WTC11 (cell line): ENCODE results near the gene CACNA1F.

Experiments
- ARID4B ChIP-seq: sonication (generic); formaldehyde crosslinking; IDR thresholded peaks from 2 replicates; pipeline ENCODE4 v1.8.0; 2023; ENCODE audit warnings: missing genetic modification reagents, mild to moderate bottlenecking, borderline replicate concordance
- ATF1 ChIP-seq: sonication (generic); formaldehyde crosslinking; IDR thresholded peaks from 2 replicates; pipeline ENCODE4 v1.8.1; 2023; ENCODE audit warnings: mild to moderate bottlenecking, moderate library complexity, missing genetic modification reagents
- CREM ChIP-seq: sonication (generic); formaldehyde crosslinking; IDR thresholded peaks from 2 replicates; pipeline ENCODE4 v1.8.1; 2022; ENCODE audit warnings: mild to moderate bottlenecking, missing genetic modification reagents, moderate library complexity
- CTCF ChIP-seq: fragments of 200-600 bp; IDR thresholded peaks from 2 replicates; pipeline ENCODE4 v1.8.0; 2022; ENCODE audit warnings: antibody characterized with exemption
- E2F1 ChIP-seq: sonication (generic); formaldehyde crosslinking; IDR thresholded peaks from 2 replicates; pipeline ENCODE4 v1.8.0; 2022; ENCODE audit warnings: mild to moderate bottlenecking, missing genetic modification reagents
- ELF4 ChIP-seq: sonication (generic); formaldehyde crosslinking; IDR thresholded peaks from 2 replicates; pipeline ENCODE4 v1.8.1; 2022; ENCODE audit warnings: low read depth, mild to moderate bottlenecking, moderate library complexity, missing genetic modification reagents
- GTF2I ChIP-seq: fragments of 250-450 bp; sonication (Bioruptor Pico); conservative IDR thresholded peaks from 2 replicates; pipeline ENCODE4 v1.4.0; 2021; ENCODE audit warnings: mild to moderate bottlenecking
- KAT7 ChIP-seq: sonication (generic); formaldehyde crosslinking; IDR thresholded peaks from 2 replicates; pipeline ENCODE4 v1.8.1; 2023; ENCODE audit warnings: missing genetic modification reagents, mild to moderate bottlenecking, borderline replicate concordance
- NFYB ChIP-seq: sonication (generic); formaldehyde crosslinking; conservative IDR thresholded peaks from 2 replicates; pipeline ENCODE4 v1.8.0; 2022; ENCODE audit warnings: low read depth, missing genetic modification reagents
- SMAD4 ChIP-seq: sonication (generic); formaldehyde crosslinking; IDR thresholded peaks from 2 replicates; pipeline ENCODE4 v1.8.0; 2022; ENCODE audit warnings: mild to moderate bottlenecking, missing genetic modification reagents
- TEAD4 ChIP-seq: sonication (generic); formaldehyde crosslinking; IDR thresholded peaks from 2 replicates; pipeline ENCODE4 v1.8.0; 2022; ENCODE audit warnings: mild to moderate bottlenecking, missing genetic modification reagents
- ZNF138 ChIP-seq: sonication (generic); formaldehyde crosslinking; conservative IDR thresholded peaks from 2 replicates; pipeline ENCODE4 v1.8.1; 2022; ENCODE audit warnings: mild to moderate bottlenecking, moderate library complexity, missing genetic modification reagents

GRCh38 chrX:49243166-49243565 is 10.0 kb upstream of the CACNA1F start:
- TF ChIP-seq NFYB (CRISPR knock-in tag) (no peak), CTCF (no peak), ZNF138 (no peak), TEAD4 (CRISPR knock-in tag) (no peak), ELF4 (CRISPR knock-in tag) (no peak), ARID4B (CRISPR knock-in tag) (no peak), KAT7 (no peak), CREM (CRISPR knock-in tag) (no peak), SMAD4 (CRISPR knock-in tag) (no peak), E2F1 (no peak), GTF2I (CRISPR knock-in tag) (no peak), ATF1 (CRISPR knock-in tag) (no peak)
